Measurements from ENCODE around the gene GRIK4. TPM values are rescaled to one million over a fixed set of nuclear protein-coding genes. Genes with fewer than 3 reads are reported as not detected.

The GRIK4 gene
- total RNA-seq, 2 experiments from 2014 or later = 0.06 TPM; not detected in 1

DNA sequence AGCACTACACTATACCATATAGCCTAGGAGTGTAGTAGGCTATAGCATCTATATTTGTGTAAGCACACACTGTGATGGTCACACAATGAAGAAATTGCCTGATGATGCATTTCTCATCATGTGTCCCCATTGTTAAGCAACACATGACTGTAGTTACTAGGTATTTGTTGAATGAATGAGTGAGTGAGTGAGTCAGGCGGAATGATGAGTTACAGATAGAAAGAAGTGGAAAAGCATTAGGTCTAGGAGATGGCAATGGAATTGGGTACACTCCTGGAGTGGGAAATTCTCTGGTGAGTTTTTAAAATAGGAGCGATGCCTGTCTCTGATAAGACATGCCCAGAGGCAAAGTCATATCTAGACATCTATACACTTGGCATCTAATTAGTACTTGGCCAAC is 351.8 kb downstream of the GRIK4 start:
- intact Hi-C loops (cut with micrococcal nuclease; ENCODE audit: unreplicated experiment) = no loop called here
- Histone ChIP-seq H3K9me3 (ENCODE audit: low read length) (no peaks in the 10 kb centered on the region), H3K79me2 (ENCODE audit: insufficient read depth, low read depth, low read length) (no peaks in the 10 kb centered on the region), H4K20me1 (ENCODE audit: insufficient read depth, low read length) (no peaks in the 10 kb centered on the region), H3K4me2 (ENCODE audit: low read length) (no peak overlapping the region), H3K27ac (ENCODE audit: low read depth, low read length, poor library complexity, severe bottlenecking) (no peak overlapping the region), H3K4me1 (ENCODE audit: insufficient read depth, low read length, poor library complexity, severe bottlenecking) (no peaks in the 10 kb centered on the region), H3K4me3 (ENCODE audit: low read depth, low read length, poor library complexity, severe bottlenecking) (no peak overlapping the region), H2AFZ (ENCODE audit: low read length) (no peak overlapping the region), H3K9me2 (ENCODE audit: insufficient read depth, low read length) (no peaks in the 10 kb centered on the region), H3K36me3 (ENCODE audit: insufficient read depth, low read length) (no peaks in the 10 kb centered on the region)
- no TSS peak for BruUV-seq (replicated peaks)
- TF ChIP-seq, protein P1, sequence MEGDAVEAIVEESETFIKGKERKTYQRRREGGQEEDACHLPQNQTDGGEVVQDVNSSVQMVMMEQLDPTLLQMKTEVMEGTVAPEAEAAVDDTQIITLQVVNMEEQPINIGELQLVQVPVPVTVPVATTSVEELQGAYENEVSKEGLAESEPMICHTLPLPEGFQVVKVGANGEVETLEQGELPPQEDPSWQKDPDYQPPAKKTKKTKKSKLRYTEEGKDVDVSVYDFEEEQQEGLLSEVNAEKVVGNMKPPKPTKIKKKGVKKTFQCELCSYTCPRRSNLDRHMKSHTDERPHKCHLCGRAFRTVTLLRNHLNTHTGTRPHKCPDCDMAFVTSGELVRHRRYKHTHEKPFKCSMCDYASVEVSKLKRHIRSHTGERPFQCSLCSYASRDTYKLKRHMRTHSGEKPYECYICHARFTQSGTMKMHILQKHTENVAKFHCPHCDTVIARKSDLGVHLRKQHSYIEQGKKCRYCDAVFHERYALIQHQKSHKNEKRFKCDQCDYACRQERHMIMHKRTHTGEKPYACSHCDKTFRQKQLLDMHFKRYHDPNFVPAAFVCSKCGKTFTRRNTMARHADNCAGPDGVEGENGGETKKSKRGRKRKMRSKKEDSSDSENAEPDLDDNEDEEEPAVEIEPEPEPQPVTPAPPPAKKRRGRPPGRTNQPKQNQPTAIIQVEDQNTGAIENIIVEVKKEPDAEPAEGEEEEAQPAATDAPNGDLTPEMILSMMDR (conservative IDR thresholded peaks at IDR 0.05; ENCODE audit: low read length) = no peak
- no peak for TF ChIP-seq EZH2phosphoT487 (IDR thresholded peaks at IDR 0.05; ENCODE audit: borderline replicate concordance, low read depth, low read length)
- CTCF ChIA-PET (ENCODE audit: unreplicated experiment) = no interaction called here
- no peak for DNase-seq (ENCODE audit: low spot score)
- POLR2A ChIA-PET = no interaction called here

DNA sequence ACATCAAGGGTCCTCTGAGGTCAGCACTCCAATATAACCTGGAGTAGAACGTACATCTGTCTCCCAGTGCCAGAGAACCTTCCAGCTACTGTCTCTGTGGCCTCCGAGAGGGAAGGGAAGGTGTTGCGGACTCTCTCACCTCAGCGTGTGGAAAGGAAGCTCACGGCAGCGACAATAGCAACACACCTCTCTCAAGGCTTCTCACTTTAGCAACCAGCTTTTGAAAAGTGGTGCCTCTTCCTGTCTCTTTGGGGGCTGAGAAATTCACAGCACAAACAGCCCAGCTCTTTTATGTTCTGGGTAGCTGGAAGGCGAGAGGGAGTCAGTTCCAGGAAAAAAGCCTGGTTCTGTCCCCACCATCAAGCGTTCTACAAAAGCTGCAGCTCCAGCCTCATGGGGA is 355.5 kb downstream of the GRIK4 start:
- intact Hi-C loops (cut with micrococcal nuclease; ENCODE audit: unreplicated experiment) = no loop called here
- no peak for DNase-seq (ENCODE audit: low spot score)
- no TSS peak for BruUV-seq (replicated peaks)
- H3K4me2 ChIP-seq (ENCODE audit: low read length) = no peak overlapping the region
- no peak overlapping the region for H2AFZ ChIP-seq (ENCODE audit: low read length)
- no peaks in the 10 kb centered on the region for H3K9me3 ChIP-seq (ENCODE audit: low read length)
- no peak overlapping the region for H3K27ac ChIP-seq (ENCODE audit: low read depth, low read length, poor library complexity, severe bottlenecking)
- POLR2A ChIA-PET = no interaction called here
- no peaks in the 10 kb centered on the region for H4K20me1 ChIP-seq (ENCODE audit: insufficient read depth, low read length)
- H3K79me2 ChIP-seq (ENCODE audit: insufficient read depth, low read depth, low read length) = no peaks in the 10 kb centered on the region
- no peaks in the 10 kb centered on the region for H3K4me1 ChIP-seq (ENCODE audit: insufficient read depth, low read length, poor library complexity, severe bottlenecking)
- no peaks in the 10 kb centered on the region for H3K9me2 ChIP-seq (ENCODE audit: insufficient read depth, low read length)
- CTCF ChIA-PET (ENCODE audit: unreplicated experiment) = interaction anchor here (0.6 kb wide), 1 partner anchor 65 kb away, joined by 5 read pairs; no protein-coding TSS in a partner anchor
- no peak overlapping the region for H3K4me3 ChIP-seq (ENCODE audit: low read depth, low read length, poor library complexity, severe bottlenecking)
- TF ChIP-seq, protein P1 (conservative IDR thresholded peaks at IDR 0.05; ENCODE audit: low read length) = no peak
- no peak for TF ChIP-seq EZH2phosphoT487 (IDR thresholded peaks at IDR 0.05; ENCODE audit: borderline replicate concordance, low read depth, low read length)
- no peaks in the 10 kb centered on the region for H3K36me3 ChIP-seq (ENCODE audit: insufficient read depth, low read length)

DNA sequence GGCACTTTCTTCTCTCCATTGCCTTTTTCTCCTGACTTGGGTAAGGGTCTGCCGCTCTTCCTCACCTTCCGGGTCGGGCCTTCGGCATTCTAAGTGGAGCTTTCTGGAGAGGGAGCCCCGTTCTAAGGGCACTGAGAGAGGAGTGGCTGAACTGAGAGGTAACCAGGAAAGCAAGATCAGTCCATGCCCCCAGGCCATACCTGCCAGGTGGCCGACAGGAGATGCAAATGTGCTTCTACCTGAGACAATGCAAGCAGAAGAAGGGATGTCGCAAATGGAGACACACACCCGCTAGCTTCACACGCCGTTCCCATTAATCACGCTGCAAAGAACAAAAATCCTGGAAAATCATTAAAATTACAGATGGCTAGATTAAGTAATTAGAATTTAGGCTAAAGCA is 356.0 kb downstream of the GRIK4 start:
- no peaks in the 10 kb centered on the region for H3K36me3 ChIP-seq (ENCODE audit: insufficient read depth, low read length)
- intact Hi-C loops (cut with micrococcal nuclease; ENCODE audit: unreplicated experiment) = no loop called here
- H3K4me3 ChIP-seq (ENCODE audit: low read depth, low read length, poor library complexity, severe bottlenecking) = no peak overlapping the region
- no peaks in the 10 kb centered on the region for H3K9me3 ChIP-seq (ENCODE audit: low read length)
- H3K79me2 ChIP-seq (ENCODE audit: insufficient read depth, low read depth, low read length) = no peaks in the 10 kb centered on the region
- DNase-seq (ENCODE audit: low spot score) = no peak
- H3K9me2 ChIP-seq (ENCODE audit: insufficient read depth, low read length) = no peaks in the 10 kb centered on the region
- no TSS peak for BruUV-seq (replicated peaks)
- no peak overlapping the region for H2AFZ ChIP-seq (ENCODE audit: low read length)
- H4K20me1 ChIP-seq (ENCODE audit: insufficient read depth, low read length) = no peaks in the 10 kb centered on the region
- TF ChIP-seq EZH2phosphoT487 (IDR thresholded peaks at IDR 0.05; ENCODE audit: borderline replicate concordance, low read depth, low read length) = no peak
- TF ChIP-seq, protein P1 (conservative IDR thresholded peaks at IDR 0.05; ENCODE audit: low read length) = no peak
- no peaks in the 10 kb centered on the region for H3K4me1 ChIP-seq (ENCODE audit: insufficient read depth, low read length, poor library complexity, severe bottlenecking)
- POLR2A ChIA-PET = no interaction called here
- H3K27ac ChIP-seq (ENCODE audit: low read depth, low read length, poor library complexity, severe bottlenecking) = no peak overlapping the region
- H3K4me2 ChIP-seq (ENCODE audit: low read length) = no peak overlapping the region
- CTCF ChIA-PET (ENCODE audit: unreplicated experiment) = no interaction called here

Measured in OCI-LY7 (cell line).